Peyer's patch (tissue), 4 donors: ENCODE measurements around the gene DCLK2.

Experiments used
- POLR2A ChIP-seq, 2 donors: fragments of 450-650 bp; IDR thresholded peaks; one replicate each; pipeline ENCODE4 v1.5.1; 2017; ENCODE audit warnings: antibody characterized with exemption in 2 of 2, mild to moderate bottlenecking in 2 of 2, moderate library complexity in 2 of 2
- TF ChIP-seq, protein P1 (sequence below), 6 experiments: fragments of 450-650 bp in 4 of 6; fragments of 200-600 bp in 2 of 6; sonication (generic) in 1 of 6; IDR thresholded peaks; one replicate each; pipeline ENCODE4 v1.5.1; 2017 to 2019; ENCODE audit warnings: antibody characterized with exemption in 6 of 6, mild to moderate bottlenecking in 3 of 6, moderate library complexity in 1 of 6

DNA sequence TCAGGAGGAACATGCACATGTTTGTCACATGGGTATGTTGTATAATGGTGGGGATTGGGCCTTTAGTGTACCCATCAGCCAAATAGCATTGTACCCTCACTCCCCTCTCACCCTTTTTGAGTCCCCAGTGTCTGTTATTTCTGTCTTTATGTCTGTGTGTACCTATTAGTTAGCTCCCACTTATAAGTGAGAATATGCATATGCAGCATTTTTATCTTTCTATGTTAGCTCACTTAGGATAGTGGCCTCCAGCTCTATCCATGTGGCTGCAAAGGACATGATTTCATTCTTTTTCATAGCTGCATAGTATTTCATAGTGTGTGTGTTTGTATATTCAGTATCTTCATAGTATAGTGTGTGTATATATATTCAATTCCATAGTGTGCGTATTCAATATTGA is 64.6 kb downstream of the DCLK2 start:
- TF ChIP-seq, protein P1, sequence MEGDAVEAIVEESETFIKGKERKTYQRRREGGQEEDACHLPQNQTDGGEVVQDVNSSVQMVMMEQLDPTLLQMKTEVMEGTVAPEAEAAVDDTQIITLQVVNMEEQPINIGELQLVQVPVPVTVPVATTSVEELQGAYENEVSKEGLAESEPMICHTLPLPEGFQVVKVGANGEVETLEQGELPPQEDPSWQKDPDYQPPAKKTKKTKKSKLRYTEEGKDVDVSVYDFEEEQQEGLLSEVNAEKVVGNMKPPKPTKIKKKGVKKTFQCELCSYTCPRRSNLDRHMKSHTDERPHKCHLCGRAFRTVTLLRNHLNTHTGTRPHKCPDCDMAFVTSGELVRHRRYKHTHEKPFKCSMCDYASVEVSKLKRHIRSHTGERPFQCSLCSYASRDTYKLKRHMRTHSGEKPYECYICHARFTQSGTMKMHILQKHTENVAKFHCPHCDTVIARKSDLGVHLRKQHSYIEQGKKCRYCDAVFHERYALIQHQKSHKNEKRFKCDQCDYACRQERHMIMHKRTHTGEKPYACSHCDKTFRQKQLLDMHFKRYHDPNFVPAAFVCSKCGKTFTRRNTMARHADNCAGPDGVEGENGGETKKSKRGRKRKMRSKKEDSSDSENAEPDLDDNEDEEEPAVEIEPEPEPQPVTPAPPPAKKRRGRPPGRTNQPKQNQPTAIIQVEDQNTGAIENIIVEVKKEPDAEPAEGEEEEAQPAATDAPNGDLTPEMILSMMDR (IDR thresholded peaks at IDR 0.05), result no peak
- TF ChIP-seq POLR2A (IDR thresholded peaks at IDR 0.05), result no peak
